ENCODE results near the gene GRPEL1.

Gene GRPEL1

DNA sequence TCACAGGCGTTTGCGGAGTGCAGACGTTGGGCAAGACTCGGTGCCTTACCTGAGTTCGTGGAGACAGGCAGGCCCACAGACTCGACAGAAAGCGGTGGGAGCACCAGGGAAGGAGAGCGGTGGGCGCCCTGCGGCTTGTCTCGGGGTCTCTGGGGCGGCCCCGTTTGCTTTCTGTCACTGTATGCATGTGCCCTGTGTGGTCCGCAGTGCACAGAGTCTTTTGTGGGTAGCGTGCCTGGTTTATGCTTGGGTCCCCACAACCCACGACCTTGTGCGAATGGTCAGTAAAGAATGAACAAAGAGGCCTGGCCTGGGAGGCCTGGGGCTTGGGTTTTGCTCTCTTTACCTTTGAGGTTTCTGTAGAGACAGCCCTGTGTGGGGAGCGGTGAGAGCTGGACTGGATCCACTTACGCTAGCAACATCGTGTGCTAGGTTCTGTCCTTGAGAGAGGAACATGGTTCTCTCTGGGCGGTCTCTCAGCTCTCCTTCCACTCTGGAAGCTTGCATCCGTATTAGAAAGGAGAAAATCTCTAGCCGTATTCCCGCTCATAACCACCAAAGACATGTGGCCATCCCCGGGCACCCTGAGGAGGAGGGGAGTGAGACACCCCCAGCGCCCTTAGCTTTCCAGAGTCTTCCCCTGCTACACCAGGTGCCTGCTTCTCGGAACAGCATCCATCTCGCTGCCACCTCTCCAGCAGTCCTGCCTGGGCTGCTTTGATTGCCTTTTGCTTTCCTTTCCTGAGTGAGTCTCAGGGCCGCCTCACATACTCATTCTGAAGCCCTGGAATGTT is 23.5 kb downstream of the GRPEL1 start:
- DNase-seq (ENCODE audit: low spot score), result no peak

DNA sequence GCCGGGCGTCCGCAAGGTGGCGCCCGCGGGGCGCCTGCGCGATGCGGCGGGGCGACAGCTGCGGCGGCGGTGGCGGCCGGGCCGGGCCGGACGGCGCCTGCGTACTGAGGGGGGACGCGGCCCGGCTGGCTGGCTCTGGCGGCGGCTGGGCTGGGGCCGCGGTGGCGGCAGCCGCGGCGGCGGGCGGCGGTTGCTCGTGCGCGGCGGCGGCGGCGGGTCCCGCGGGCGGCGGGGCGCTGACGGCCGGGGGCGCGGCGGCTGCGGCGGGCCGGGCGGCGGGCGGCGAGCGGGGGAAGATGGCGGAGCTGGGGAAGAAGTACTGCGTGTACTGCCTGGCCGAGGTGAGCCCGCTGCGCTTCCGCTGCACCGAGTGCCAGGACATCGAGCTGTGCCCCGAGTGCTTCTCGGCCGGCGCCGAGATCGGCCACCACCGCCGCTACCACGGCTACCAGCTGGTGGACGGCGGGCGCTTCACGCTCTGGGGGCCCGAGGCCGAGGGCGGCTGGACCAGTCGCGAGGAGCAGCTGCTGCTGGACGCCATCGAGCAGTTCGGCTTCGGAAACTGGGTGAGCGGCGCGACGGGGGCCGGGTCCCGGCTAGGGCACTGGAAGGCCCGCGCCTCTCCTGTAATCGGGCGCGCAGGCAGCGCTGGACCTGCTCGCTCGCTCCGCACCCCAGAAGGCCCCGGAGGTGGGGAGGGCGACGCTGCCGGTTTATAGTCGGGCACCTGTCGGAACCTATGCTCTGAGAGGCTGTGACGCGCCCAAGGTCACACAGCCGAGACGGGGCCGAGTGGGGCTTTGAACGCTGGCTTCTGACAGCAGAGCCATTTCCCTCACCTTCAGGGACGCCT is 24.4 kb downstream of the GRPEL1 start, which contains the start of gene TADA2B:
Gene TADA2B (plus strand): TSS at position 89 of the 853 bp plus-strand sequence. CDS start 208 bp downstream, at position 297.
- peak; percentile 39 for DNase-seq (ENCODE audit: low spot score)

DNA sequence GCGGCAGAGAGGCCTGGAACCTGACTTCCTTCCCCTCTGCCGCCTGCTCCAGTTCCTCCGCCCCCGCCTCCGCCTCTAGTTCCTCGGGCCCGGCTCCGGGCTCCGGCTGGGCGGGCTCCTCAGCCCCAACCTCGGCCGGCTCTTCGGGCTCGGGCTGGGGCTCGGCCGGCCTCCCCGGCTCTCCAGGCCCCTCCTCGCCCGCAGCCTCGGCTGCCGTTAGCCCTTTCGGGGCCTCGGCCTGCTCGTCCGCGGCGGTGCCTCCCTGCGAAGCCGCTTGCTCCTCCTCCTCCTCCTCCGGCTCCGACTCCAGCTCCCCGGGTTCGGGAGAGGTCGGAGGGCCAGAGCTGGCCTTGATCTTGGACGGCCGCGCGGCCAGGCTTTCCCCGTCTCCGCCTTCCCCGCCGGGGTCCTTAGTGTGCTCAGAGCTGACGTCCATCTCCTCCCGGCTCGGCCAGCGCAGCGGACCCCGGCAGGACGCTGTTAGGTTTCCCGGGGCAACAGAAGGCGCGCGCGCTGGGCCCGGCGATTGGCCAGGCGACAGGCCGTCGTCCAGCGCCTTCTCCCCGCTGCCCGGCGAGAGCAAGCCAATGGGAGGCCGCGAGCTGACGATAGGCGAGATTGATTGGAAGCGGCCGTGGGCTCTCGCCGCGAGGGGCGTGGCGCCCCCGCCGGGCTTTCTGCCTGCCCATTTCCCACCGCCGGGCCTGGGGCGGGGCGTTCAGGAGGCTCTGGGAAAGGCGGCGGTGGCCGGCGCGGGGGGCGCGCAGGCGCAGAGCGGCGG is 25.2 kb downstream of the GRPEL1 start:
- peak; percentile 95 for DNase-seq (ENCODE audit: low spot score)

- no peak for DNase-seq (ENCODE audit: low spot score)
Observed at GRCh38 chr4:7041801-7042502, 25.9 kb downstream of the GRPEL1 start.

DNA sequence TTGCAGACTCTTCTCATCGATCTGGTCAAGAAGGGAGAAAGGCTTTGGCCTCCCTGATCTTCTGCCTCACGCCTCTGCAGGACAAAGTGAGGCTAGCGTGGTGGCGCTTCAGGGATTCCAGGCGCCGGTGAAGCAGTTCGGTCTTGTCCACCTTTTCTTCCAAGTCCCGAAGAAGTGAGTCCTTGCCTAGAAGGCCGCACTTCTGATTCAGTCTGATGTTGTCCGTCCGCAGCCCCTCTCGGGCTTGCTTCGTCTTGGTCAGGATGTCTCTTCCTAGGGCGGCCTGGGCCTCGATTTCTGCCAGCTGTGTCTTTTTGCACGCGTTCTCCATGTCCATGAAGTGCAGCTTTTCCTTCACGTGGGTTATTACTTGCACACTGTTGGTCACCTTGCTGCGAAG is 26.6 kb downstream of the GRPEL1 start:
- DNase-seq (ENCODE audit: low spot score), result no peak

DNA sequence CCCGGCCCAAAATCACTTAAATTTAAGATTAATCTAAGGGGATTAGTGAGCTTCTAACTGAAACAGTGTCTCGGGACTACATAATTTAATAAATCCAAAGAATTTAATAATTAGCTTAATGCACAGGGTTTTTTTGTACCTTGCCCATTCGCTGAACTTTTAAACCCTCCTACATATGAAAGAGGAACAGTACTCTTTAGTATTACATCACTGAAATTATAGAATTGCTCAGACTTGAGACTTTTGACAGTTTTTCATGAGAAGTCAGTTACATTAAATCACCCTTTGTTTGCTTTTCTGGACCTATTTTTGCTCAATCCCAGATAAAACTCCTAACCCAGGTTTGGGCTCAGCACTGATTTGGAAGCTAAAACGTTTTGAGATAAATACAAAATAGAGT is 27.1 kb downstream of the GRPEL1 start:
- no peak for DNase-seq (ENCODE audit: low spot score)

DNA sequence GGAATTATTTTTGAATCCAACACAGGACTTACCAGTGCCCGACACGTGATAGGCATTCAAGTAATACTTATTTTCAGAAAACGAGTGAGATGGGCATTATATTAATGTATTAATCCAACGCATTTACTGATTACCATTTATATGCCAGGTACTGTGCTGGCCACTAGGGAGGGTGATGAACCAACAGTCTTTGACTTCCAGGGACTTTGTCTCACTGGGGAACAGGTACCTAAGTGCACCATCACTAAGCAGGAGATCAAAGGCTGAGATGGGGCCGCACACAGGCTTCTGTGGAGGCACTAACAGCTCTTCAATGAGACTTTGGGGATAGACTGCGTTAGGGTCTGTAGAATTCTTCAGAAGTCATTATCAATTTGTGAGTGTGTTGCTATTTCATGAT is 30.4 kb downstream of the GRPEL1 start:
- no peak for DNase-seq (ENCODE audit: low spot score)

DNA sequence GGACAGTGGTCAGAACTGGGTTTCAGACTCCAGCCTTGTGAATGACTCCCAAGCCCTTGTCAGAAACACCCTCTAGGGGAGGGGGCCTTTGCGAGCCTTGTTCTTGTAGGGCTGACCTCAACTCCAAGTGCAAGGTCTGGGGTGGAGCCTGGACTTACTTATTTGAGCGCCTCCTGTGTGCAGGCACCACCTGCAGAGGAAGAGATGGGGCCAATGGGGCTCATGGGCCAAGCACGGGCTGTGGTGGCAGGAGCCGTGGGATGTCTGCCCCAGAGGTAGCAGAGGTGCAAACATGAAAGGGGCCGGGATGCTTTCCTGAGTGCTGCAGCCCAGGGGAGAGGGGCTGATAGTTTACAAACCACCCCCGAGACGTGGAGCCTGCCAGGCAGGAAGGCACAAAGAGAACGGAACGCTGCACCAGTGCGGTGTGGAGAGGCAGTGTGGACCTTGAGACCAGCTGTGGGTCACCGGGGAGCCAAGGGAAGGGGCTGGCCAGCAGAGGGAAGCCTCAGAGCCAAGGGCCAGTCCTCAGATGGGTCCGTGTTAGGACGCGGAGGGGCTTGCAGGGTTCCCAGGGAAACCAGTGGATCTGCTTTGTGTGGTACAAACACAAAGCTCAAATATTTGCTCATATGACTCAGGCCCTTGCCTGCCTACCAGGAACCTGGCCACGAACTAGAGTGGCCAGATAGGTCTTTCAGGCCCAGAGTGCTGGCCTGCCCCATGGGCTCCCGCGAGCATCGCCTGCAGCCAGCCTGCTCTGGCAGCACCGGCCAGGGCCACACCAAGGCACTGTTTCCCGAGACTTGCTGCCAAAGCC is 33.4 kb downstream of the GRPEL1 start:
- no peak for DNase-seq (ENCODE audit: low spot score)

DNA sequence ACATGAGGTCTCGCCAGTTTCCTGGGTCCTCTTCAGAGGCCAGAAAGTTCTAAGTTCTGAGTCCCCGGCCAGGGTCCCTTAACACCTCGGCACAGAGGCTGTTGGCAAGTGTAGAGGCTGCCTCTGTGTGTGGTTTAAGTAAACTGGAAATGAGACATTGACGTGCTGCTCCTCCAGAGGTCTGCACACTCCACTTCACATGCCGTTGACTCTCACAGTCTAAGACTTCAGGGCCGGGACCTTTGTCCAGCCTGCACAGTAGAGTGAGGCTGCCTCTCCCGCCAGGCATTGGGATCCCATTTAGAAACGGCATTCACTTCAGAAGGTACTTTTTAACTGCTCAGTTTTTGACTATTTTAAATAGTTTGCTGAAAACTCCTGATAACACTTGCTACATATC is 35.3 kb downstream of the GRPEL1 start:
- DNase-seq (ENCODE audit: low spot score), result no peak

GRCh38 chr4:7031558-7032449 is 36.1 kb downstream of the GRPEL1 start:
- DNase-seq (ENCODE audit: low spot score), result no peak

GRCh38 chr4:7030856-7031255 is 37.0 kb downstream of the GRPEL1 start:
- DNase-seq (ENCODE audit: low spot score), result no peak

DNA sequence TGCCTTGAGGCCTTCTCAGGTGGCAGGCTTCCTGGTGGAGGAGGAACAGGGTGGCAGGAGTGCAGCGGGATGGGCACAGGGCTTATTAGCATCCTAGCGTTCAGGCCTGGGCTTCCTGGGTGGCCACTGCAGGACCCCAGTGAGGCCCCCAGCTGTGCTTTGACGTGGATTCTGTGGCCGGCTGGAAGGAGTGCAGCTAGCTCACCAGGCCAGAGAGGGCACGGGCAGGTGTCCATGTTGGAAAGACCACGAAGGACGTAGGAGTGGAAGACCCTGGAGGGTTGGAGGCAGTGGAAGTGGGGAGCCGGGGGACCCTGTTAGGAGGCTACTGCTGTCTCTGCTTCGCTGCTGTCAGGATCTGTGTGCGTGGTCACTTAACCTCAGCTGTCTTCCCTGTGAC is 37.9 kb downstream of the GRPEL1 start:
- no peak for DNase-seq (ENCODE audit: low spot score)

DNA sequence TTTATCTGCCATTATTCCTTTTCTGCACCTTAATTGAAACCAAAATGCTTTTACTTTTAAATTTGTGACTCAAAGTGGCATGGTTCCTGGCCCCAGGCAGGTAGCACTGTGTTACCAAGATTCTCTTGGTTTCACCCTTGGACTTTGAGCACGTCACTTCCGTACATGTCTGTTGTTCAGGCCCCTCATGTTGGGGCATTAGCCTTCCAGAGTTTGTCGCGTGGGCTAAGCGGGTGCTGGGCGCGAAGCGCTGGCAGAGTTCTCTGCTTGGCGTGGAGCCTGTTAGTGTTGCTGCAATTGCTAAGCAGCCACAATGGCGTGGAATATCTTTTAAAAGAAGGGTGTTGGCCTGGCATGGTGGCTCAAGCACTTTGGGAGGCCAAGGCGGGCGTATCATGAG is 38.7 kb downstream of the GRPEL1 start:
- DNase-seq (ENCODE audit: low spot score), result no peak

- no peak for DNase-seq (ENCODE audit: low spot score)
Observed at GRCh38 chr4:7027913-7028312, 40.0 kb downstream of the GRPEL1 start.

DNA sequence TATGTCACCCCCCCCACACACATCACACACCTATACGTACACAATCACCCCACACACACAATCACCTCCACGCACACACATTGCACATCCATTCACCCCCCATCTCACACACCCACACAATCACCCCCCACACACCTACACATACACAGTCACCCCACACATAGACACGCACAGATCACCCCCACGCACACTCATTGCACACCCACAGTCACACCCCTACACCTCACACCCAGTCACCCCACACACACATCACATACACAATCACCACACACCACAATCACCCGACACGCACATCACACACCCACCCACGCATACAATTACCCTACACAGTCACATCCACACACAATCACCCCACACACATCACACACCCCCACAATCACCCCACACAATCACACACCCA is 40.6 kb downstream of the GRPEL1 start:
- DNase-seq (ENCODE audit: low spot score), result no peak

- DNase-seq (ENCODE audit: low spot score), result no peak
Observed at GRCh38 chr4:7026107-7026506, 41.8 kb downstream of the GRPEL1 start.

DNA sequence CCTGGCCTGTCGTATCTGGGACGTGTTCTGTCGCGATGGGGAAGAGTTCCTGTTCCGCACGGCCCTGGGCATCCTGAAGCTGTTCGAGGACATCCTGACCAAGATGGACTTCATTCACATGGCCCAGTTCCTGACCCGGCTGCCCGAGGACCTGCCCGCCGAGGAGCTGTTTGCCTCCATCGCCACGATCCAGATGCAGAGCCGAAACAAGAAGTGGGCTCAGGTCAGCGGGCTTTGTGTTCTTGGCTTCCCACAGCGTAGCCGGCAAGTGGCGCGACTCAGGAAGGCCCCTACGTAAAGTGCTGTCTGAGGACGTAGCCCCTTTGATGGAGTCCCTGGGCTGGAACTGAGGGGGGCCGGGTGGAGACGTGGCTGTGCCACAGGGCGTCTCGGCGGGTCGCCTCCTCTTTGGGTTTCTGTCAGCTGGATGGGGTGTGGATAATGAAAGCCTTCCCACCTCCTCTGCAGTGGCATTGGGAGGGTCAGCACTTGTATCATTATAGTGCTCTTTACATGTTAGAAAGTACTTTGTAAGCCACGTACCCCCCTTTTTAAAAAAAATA is 42.7 kb downstream of the GRPEL1 start:
- no peak for DNase-seq (ENCODE audit: low spot score)

DNA sequence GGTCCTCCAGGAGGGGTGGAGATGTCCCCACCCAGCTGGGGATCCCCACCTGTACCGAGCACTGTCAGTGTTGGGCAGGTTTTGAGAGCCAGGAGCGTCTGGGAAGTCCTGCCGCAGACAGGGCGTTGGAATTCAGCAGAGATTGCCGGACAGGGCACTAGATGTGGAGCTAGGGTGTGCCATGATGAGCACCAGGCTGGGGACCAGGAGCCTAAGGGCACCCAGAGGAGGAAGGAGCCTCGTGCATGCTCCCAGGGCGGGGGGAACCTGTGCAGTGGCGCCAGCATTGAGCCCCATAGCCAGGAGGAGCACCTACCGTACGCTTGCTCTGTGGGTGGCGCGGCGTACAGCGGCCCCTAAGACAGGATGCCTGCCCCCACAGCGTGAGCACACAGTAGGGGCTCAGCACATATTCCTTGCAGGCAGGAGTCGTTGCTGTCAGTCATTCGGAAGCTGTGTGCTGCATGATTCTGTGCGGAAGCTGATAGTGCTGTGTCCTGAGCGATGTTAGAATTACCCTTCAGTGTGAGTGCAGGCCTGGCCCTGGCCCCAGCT is 43.5 kb downstream of the GRPEL1 start:
- DNase-seq (ENCODE audit: low spot score), result no peak

- no peak for DNase-seq (ENCODE audit: low spot score)
Observed at GRCh38 chr4:7023901-7024300, 44.0 kb downstream of the GRPEL1 start.
